ENCODE results near the gene ATP6V1B1.

The ATP6V1B1 gene

DNA sequence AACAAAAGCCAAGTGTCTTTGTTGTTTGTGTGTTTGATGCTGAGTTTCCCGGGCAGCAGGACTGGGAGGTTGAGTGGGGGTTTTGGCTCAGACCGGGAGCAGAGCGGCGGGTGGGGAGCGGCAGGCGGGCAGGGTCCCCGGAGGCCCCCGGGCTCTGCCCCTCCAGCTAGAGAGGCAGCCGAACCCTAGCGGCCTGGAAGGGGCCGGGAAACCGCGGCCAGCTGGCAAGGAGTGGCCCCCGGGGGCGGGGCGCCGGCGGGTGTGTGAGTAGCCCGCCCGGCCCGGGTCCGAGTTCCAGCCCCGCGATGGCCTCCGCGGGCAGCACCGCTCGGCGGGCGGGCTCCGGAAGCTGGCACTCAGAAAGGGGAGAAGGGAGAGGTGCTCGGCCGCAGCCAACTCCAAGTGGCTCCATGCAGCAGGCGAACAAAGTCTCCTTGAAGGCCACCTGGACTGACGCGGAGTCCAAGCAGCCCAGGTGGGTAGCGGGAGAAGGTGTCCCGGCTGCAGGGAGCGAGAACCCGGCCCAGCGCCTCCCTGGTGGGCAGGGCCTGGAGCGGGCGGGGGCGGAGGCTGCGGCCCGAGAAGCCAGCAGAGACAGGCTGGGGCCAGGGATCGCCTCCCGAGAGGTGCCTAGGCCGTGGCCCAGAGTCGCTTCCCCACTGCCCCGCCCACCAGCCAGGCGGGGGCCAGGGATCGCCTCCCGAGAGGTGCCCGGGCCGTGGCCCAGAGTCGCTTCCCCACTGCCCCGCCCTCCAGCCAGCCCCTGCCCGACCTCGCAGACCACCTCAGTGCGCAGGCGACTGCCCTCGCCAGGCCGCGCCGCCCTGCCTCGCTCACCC is 42.9 kb downstream of the ATP6V1B1 start, which contains the start of gene ANKRD53:
Gene ANKRD53 (plus strand): TSS at position 290 of the 839 bp plus-strand sequence. CDS start 16 bp downstream, at position 306.
- no peak for DNase-seq

DNA sequence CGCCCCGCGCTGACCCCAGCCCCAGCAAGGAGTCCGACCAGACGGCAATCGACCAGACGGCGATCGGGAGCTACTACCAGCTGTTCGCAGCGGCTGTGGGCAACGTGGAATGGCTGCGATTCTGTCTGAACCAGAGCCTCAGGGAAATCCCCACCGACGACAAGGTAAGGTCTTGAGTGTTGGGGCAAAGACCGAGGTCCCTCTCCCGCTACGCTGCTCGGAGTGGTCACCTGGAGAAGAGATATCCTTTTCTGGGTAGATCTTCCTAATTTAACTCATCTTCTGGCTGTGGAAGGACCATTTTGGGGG is 43.4 kb downstream of the ATP6V1B1 start:
- DNase-seq = no peak

DNA sequence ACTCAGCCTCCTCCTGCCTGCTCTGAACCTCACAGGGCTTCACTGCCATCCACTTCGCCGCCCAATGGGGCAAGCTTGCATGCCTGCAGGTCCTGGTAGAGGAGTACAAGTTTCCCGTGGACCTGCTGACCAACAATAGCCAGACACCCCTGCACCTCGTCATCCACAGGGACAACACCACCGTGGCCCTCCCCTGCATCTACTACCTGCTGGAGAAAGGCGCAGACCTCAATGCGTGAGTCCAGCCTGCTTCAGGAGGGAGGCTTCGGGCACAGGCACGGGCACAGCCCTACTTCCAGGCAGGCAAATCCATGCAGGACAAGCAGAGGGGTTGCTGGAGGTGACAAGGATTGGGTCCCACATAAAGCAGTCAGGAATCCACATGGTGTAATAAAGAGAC is 43.9 kb downstream of the ATP6V1B1 start:
- DNase-seq = no peak

DNA sequence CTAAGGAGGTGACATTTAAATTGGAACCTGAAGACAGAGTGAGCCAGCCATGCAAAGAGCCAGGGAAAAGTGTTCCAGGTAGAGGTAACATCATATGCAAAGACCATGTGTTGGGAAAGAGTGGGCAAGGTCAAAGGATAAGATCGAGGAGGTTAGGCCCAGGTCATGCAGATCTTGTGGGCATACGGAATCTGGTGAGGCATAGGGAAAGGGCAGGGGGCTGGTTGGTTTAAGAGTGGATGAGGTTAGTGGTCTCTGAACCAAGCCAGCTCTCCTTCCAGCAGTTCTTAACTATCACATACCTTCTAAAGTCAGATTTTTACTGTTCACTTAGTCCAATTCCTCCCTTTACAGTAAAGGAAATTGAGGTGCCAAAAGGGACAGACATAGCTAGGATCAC is 45.7 kb downstream of the ATP6V1B1 start:
- DNase-seq = no peak

DNA sequence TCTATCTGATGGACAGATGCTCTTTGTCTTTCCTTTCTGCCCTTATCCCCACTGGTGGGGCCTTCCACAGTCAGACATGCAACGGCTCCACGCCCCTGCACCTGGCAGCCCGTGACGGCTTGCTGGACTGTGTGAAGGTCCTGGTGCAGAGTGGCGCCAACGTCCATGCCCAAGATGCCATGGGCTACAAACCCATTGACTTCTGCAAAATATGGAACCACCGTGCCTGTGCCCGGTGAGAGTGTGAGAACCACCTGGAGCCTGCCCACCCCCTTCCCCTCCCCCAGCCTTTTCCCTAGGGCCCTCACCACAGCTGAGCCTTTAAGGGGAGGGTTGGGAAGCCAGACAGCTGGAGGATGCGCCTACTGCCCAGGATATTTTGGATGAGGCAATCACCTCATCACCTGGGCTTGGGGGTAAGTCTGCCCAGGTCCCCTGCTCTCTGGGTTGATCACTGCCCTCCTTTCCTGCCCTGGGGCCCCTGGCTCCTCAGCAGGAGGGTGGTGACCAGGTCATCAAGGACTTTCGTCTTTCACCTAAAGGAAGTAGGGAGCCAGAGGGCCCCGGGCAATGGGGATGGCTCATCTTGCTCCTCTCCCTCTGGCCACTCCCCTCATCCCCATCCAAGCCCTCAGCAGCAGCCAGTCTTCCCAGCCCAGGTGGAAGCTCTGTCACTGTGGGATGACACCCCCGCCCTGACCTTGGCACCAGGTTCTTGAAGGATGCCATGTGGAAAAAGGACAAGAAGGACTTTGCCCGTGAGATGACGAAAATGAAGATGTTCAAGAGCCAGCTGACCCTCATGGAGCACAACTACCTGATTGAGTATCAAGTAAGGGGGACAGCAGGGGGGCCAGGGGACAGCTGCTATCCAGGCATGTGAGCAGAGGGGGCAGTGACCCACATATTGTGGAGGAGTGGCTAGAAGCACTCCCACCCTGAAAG is 46.4 kb downstream of the ATP6V1B1 start:
- DNase-seq = no peak

DNA sequence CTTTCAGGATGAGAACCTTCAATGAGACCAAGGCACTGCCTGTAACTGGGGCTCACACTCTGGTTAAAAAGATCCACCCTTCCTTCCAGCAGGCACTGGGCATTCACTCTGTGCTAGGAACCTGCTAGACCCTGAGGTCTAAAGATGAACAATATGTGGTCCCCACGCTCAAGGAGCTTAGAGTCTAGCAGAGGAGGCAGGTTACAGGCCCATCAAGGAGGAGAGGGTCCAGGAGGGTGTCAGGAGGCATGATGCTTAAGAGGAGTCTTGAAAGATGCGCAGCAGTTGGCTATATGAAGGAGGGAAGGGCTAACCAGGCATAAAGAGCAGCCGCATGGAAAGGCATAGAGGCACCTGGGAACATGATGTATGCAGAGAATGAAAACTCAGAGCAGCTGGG is 47.3 kb downstream of the ATP6V1B1 start:
- no peak for DNase-seq

DNA sequence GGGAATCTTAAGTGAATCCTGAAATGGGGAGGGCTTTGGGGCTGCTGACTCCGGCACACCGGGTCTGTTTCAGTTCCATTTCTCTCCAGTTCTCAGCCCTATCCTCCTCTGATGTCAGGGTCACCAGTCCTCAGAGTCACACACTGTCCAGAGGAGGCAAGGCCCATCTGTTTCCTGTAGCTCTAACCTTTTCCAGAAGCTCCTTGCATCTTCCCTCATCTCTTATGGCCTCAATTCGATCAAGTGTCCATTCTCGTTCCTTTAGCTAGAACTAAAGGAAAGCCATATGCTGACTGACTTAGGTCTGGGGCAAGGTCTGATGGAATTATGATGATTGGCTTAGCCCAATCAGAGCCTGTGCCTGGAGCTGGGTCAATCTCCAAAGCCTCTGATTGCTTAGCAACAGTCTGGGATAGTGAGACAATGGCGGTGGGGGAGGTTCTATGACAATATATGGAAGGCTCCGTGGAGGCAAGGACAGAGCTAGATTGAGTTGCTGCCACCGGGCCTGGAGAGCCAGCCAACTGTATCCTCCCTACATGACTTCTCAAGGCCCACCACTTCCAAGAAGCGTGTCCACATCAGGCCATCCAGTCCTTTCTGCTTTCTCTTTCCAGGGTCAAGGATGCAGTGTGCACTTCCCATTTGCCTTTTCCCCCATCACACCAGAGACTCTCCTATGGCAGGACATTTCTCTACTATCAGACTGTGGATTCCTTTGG is 48.0 kb downstream of the ATP6V1B1 start:
- no peak for DNase-seq

DNA sequence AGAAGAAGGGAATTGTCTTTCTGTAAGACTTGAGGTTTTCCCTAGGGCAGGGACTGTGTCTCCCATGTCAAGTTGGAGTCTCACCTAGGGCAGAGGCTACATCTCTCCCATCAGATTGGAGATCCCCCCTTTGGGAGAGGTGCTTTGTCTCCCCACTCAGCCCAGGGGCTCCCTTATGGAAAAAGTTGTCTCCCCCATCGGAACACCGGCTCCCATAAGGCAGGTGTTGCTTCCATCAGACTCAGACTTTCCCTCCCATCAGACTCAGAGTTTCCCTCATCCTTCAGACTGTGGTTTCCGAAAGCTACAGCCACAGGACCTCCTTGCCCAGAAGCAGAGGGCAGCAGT is 48.5 kb downstream of the ATP6V1B1 start:
- no peak for DNase-seq

DNA sequence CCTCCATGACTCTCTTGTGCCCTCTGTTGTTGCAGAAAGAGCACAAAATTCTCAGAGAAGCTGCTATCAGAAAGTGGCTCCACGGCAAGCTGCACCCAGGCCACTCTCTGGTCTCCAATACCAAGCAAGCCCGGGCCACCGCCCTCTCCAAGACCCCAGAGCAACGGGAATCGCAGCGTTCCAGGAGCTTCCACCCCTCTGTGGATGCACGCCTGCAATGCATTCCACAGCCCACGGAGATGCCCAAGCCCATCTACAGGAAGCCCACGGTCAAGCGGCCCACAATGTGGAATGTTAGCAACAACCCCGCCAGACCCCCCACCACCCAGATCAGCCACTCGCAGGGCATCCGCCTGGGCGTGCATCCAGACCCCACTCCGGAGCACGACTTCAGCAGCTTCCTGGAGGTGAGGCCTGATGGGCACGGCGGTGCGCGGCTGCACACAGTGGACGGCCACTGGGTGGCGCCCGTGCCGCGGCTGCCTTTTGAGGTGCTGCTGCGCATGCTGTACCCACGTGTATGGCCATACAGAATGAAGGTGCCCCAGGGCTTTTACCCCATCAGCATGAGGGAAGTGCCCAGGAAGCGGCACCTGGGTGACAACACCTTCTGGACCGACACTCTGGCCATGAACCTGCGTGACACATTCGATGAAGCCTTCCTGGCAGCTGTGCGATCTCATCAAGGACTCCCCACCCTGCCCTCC is 49.0 kb downstream of the ATP6V1B1 start:
- no peak for DNase-seq

DNA sequence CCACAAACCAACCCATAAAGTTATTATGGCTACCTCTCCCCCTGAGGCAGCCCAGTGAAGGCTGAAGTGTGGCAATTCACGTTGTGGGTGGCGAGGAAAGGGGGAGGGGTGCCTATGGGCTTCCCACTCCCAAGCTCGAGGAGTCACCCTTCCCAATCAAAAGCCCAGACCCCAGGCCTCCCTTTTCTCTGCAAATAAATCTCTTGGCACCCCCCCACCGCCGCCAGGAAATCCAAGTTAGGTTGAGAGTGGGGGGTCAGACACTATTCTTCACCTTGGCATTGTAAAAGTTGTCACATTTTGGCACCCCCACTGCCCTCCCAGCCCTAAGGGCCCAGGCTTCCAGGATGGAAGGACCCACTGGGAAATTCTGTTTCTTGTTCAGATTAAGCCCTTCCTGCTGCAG is 49.6 kb downstream of the ATP6V1B1 start:
- no peak for DNase-seq

DNA sequence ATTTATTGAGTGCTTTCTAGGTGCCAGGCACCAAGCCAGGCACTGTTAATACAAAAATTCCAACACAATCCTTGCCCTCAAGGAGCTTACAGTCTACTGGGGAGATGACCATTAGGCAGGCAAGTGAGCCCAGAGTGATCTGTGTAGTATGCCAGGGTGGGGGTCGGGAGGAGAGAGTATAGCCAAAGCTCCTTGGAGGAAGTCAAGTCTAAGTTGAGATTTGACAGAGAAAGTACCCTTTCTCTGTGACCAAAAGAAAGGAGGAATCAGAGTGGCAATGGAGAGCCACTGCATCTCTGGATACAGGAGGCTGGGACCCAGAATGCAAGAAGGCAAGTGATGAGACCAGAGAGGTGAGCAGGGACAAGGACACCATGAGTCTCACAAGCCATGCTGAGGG is 50.3 kb downstream of the ATP6V1B1 start:
- no peak for DNase-seq

DNA sequence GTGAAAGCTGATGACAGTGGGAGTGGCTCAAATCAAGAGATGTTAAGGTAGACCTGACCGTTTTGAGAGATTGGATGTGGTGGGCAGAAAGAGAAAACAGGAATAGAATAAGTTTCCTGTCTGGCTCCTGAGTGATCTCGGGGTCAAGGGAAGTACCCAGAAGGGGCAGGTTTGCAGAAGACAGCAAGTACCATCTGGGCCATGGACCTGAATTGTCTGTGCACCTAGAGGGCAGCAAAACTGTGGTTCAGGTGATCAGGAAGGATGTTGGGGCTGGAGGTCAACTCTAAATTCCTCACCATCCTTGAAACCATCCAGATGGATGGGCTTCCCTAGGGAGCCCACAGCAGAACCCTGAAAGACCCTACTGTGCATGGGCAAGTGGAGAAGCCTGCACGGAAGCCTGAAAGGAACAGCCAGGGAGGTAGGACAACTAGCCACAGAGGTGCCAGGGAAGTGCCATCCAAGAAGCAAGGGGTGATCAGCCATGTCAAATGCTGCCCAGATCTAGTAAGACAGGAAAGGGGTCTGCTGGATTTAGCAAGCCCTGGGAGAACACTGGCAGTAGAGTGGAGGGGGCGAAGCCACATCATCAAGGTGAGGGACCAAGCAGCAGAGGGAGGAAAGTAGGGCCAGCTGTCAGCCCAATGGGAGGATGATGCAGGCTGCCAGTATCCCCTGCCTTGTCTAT is 50.9 kb downstream of the ATP6V1B1 start:
- no peak for DNase-seq

DNA sequence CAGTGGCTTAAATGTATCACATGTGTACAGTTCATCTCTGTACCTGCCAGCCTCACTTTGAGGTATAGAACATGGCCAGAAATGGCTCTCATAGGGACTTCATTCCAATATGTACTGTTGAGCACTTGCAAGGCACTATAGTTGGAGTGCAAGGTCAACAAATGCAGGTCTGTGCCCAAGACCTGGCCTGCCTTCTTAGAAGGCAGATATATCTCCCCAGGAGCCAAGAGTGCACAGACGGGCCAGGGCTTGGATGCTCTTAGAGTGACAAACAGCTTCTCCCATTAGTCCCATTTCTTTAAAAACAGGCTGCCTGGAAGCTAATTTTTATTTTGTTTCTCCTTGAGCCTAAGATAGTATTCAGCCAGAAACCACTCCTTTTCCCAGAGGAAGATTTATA is 51.7 kb downstream of the ATP6V1B1 start:
- no peak for DNase-seq

DNA sequence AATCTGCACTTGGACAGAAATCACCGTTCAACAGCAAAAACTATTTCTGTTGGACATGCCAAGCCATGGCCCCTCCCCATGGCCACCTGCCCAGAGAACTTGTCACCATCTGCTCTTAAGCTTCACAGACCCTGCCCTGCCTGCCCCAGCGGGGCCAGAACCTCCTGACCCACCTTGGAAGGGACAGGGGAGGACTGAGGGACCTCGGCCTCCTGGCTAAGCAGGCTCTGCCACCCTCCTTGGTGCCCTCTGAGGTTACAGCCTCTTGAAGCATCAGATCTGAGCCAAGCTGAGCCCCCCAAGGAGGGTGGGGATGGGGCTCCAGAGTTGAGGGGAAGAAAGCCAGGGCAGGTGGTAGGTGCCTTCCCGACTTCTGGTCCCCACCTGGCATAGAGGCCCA is 52.5 kb downstream of the ATP6V1B1 start:
- no peak for DNase-seq

DNA sequence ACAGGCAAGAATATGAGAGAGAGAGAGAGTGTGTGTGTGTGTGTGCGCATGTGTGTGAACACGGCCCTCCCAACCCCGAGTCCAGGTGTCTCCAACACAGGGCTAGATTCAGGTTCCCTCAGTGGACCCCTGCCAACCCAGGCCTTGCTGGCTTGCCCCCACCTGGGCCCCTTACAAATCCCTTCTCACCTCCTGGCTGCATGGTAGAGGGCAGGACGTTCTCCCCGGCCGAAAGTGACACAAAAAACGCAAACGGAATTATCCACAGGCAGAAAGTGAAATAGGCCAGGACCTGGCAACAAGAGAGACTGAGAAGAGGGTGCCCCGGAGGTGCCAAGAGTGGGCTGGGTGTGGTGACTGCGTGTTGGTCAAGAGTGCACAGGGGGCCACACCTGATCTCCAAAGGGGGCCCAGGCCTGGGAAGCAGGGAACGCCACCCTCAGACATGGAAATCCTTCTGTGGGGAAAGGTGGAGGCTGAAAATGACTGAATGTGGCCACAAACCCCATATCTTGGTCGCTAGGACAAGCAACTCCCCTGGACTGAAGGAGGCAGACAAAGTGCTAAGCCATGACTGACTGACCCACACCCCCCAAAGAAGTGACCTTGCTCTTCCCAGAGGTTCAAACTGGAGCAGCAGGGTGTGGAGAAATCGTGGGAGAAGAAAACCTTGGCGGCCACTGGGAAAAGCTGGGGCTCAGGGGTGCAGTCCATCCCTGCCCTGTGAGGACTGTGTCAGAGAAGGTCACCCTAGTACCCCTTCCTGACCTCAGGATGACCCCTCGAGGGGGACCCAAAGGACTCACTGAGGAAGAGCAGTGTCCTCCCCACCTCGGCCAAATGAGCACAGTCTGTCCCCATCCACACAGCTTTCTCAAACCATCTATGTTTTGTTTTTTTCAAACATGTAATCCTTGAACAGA is 53.3 kb downstream of the ATP6V1B1 start:
- no peak for DNase-seq

DNA sequence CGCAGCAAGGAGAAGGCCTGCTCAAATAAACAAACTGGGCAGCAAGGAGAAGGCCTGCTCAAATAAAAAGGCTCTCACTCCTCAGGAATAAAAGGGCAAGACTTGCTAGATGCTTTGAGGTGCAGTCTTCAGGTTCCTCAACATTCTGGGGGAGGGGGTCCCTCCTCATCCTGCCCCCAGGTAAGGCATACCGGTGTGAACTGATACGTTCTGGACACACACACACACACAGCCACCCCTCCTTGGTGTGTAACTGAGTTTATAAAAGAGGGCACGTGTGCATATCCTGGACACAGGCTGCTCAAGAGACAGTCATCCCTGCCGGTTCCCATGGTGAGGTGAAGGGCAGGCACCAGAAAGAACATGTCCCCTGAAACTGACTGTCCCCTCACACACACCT is 54.5 kb downstream of the ATP6V1B1 start:
- DNase-seq = no peak

DNA sequence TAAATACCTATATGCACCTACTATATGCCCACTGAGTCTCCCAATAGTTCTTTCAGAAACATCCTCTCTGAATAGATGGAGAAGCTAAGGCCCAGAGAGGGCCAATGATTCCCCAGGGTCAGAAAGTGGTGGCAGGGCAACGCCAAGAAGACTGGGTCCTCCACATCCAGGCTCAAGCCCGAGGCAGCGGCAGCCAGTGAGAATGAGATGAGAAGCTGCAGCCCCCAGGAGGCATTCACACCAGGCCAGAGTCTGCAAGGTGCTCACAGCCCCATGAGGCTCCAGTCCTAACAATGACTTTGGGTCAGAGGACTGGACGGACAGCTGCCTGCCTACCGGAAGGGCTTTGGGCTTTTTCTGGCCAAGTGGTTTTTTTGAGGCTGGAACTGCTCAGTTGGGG is 55.4 kb downstream of the ATP6V1B1 start:
- DNase-seq = no peak

DNA sequence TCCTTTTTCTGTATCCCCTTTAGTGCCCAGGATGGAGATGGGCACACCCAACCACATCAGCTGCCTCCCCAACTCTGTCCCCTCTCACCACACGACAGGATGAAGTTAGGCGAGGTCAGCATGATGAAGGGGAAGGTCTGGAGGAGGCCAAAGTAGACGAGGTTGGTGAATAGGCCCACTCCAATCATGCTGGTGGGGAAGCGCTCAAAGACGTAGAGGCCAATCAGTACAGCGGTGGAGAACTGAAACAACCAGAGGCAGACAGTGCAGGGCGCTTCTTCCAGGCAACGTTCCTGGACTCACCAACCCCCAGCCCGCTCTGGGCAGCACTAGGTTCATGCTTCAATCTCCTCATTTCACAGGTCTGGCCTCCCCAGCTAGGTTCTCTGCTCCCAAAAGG is 56.0 kb downstream of the ATP6V1B1 start:
- DNase-seq = no peak

DNA sequence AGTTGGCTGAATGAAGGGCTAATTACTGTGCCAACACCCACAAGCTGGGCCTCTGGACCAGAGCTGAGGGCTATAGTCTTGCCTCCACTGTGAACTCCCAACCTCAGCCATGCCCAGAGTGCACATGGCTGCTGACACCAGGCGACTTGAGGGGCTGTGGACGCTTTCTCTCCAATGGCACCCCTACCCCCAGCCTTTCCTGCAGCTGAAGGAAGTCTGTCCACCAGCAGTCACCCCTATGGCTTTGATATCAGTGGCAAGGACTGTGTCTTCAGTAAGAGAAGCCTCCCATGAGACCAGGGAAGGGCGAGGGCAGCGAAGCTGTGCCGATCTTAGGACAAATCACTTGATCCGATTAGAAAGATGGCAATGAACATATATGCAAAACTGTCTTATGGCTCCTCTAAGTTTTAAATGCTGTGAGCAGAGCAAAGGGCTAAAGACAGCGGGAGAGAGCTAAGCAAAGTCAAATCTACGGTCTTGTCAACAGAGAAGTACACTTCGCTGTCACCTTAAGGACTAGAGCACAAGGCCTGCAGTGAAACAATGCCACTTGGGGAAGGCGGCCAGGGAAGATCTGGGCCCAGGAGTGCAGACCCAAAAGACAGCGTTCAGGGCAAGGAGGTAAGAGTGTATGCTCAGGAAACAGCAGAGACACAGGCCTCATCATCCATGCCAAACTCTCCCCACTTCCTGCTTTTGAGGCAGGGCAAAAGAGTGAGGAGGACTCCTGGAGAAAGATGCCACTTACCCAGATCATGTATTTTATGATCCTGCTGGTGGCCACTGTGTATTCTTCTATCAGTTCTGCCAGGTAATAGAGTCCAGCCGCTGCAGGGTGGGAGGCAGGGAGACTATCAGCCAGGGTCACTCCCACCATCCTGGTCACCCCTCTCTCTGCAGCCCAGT is 57.5 kb downstream of the ATP6V1B1 start:
- no peak for DNase-seq

Measured in NCI-H226 (cell line).